ENCODE measurements around the gene PEMT. TPM values are rescaled to one million over a fixed set of nuclear protein-coding genes. Genes with fewer than 3 reads are reported as not detected.

PEMT gene
- total RNA-seq, 1 experiment from 2014 or later, result 53.1 TPM

GRCh38 chr17:17469996-17470395 lies 121.5 kb downstream of the PEMT start (continued):
- TF ChIP-seq E2F4 (CRISPR knock-in tag; IDR thresholded peaks at IDR 0.05; ENCODE audit: borderline replicate concordance, low read depth) (no peak), USF1 (CRISPR knock-in tag; IDR thresholded peaks at IDR 0.05) (no peak)
- TF ChIP-seq, protein P1, sequence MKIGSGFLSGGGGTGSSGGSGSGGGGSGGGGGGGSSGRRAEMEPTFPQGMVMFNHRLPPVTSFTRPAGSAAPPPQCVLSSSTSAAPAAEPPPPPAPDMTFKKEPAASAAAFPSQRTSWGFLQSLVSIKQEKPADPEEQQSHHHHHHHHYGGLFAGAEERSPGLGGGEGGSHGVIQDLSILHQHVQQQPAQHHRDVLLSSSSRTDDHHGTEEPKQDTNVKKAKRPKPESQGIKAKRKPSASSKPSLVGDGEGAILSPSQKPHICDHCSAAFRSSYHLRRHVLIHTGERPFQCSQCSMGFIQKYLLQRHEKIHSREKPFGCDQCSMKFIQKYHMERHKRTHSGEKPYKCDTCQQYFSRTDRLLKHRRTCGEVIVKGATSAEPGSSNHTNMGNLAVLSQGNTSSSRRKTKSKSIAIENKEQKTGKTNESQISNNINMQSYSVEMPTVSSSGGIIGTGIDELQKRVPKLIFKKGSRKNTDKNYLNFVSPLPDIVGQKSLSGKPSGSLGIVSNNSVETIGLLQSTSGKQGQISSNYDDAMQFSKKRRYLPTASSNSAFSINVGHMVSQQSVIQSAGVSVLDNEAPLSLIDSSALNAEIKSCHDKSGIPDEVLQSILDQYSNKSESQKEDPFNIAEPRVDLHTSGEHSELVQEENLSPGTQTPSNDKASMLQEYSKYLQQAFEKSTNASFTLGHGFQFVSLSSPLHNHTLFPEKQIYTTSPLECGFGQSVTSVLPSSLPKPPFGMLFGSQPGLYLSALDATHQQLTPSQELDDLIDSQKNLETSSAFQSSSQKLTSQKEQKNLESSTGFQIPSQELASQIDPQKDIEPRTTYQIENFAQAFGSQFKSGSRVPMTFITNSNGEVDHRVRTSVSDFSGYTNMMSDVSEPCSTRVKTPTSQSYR (CRISPR knock-in tag; IDR thresholded peaks at IDR 0.05), result no peak
- TF ChIP-seq, protein P2, sequence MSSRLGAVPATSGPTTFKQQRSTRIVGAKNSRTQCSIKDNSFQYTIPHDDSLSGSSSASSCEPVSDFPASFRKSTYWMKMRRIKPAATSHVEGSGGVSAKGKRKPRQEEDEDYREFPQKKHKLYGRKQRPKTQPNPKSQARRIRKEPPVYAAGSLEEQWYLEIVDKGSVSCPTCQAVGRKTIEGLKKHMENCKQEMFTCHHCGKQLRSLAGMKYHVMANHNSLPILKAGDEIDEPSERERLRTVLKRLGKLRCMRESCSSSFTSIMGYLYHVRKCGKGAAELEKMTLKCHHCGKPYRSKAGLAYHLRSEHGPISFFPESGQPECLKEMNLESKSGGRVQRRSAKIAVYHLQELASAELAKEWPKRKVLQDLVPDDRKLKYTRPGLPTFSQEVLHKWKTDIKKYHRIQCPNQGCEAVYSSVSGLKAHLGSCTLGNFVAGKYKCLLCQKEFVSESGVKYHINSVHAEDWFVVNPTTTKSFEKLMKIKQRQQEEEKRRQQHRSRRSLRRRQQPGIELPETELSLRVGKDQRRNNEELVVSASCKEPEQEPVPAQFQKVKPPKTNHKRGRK (CRISPR knock-in tag; IDR thresholded peaks at IDR 0.05; ENCODE audit: borderline replicate concordance), result no peak

GRCh38 chr17:17469358-17469757 lies 122.2 kb downstream of the PEMT start:
- peaks cover 13% of the 10 kb centered on the region for H3K27me3 Mint-ChIP-seq (ENCODE audit: low read depth)
- POLR2A ChIA-PET, result no interaction called here
- DNase-seq (ENCODE audit: low spot score), result no peak

GRCh38 chr17:17468217-17469010 lies 123.1 kb downstream of the PEMT start:
- Mint-ChIP-seq H3K27ac (no peak overlapping the region), H3K4me3 (no peak overlapping the region), H3K4me1 (no peaks in the 10 kb centered on the region), H3K27me3 (ENCODE audit: low read depth) (peaks cover 8% of the 10 kb centered on the region), H3K9me3 (no peaks in the 10 kb centered on the region), H3K36me3 (no peaks in the 10 kb centered on the region)
- POLR2A ChIA-PET, result no interaction called here
- CTCF ChIA-PET, result interaction anchor here (1.0 kb wide), 1 partner anchor 29 kb away, joined by 5 read pairs; no protein-coding TSS in a partner anchor
- DNase-seq (ENCODE audit: low spot score) (no peak), ATAC-seq (no peak)
- TF ChIP-seq ZSCAN18 (CRISPR knock-in tag; IDR thresholded peaks at IDR 0.05) (no peak), OVOL2 (CRISPR knock-in tag; IDR thresholded peaks at IDR 0.05; ENCODE audit: borderline replicate concordance) (no peak), TEAD4 (CRISPR knock-in tag; IDR thresholded peaks at IDR 0.05) (no peak), TP53 (CRISPR knock-in tag; IDR thresholded peaks at IDR 0.05) (no peak)
- TF ChIP-seq, protein P3, sequence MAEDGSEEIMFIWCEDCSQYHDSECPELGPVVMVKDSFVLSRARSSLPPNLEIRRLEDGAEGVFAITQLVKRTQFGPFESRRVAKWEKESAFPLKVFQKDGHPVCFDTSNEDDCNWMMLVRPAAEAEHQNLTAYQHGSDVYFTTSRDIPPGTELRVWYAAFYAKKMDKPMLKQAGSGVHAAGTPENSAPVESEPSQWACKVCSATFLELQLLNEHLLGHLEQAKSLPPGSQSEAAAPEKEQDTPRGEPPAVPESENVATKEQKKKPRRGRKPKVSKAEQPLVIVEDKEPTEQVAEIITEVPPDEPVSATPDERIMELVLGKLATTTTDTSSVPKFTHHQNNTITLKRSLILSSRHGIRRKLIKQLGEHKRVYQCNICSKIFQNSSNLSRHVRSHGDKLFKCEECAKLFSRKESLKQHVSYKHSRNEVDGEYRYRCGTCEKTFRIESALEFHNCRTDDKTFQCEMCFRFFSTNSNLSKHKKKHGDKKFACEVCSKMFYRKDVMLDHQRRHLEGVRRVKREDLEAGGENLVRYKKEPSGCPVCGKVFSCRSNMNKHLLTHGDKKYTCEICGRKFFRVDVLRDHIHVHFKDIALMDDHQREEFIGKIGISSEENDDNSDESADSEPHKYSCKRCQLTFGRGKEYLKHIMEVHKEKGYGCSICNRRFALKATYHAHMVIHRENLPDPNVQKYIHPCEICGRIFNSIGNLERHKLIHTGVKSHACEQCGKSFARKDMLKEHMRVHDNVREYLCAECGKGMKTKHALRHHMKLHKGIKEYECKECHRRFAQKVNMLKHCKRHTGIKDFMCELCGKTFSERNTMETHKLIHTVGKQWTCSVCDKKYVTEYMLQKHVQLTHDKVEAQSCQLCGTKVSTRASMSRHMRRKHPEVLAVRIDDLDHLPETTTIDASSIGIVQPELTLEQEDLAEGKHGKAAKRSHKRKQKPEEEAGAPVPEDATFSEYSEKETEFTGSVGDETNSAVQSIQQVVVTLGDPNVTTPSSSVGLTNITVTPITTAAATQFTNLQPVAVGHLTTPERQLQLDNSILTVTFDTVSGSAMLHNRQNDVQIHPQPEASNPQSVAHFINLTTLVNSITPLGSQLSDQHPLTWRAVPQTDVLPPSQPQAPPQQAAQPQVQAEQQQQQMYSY (CRISPR knock-in tag; IDR thresholded peaks at IDR 0.05), result no peak
- TF ChIP-seq, protein P2 (CRISPR knock-in tag; IDR thresholded peaks at IDR 0.05; ENCODE audit: borderline replicate concordance), result no peak
- TF ChIP-seq, protein P4, sequence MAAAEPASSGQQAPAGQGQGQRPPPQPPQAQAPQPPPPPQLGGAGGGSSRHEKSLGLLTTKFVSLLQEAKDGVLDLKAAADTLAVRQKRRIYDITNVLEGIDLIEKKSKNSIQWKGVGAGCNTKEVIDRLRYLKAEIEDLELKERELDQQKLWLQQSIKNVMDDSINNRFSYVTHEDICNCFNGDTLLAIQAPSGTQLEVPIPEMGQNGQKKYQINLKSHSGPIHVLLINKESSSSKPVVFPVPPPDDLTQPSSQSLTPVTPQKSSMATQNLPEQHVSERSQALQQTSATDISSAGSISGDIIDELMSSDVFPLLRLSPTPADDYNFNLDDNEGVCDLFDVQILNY (CRISPR knock-in tag; IDR thresholded peaks at IDR 0.05), result no peak

More at GRCh38 chr17:17469358-17469757, 122.2 kb downstream of the PEMT start:
- no peak overlapping the region for H3K4me3 Mint-ChIP-seq
- no peaks in the 10 kb centered on the region for H3K9me3 Mint-ChIP-seq
- CTCF ChIA-PET, result no interaction called here
- no peak for TF ChIP-seq ELF4 (CRISPR knock-in tag; IDR thresholded peaks at IDR 0.05; ENCODE audit: low read depth)
- TF ChIP-seq KAT7 (CRISPR knock-in tag; IDR thresholded peaks at IDR 0.05; ENCODE audit: borderline replicate concordance), result no peak
- TF ChIP-seq CBFB (CRISPR knock-in tag; IDR thresholded peaks at IDR 0.05; ENCODE audit: low read depth), result no peak
- TF ChIP-seq CDX4 (CRISPR knock-in tag; IDR thresholded peaks at IDR 0.05; ENCODE audit: borderline replicate concordance), result no peak
- TF ChIP-seq CREB1 (CRISPR knock-in tag; IDR thresholded peaks at IDR 0.05), result no peak
- no peak for TF ChIP-seq MXD4 (CRISPR knock-in tag; IDR thresholded peaks at IDR 0.05; ENCODE audit: borderline replicate concordance)
- TF ChIP-seq JUN (CRISPR knock-in tag; IDR thresholded peaks at IDR 0.05), result no peak
- TF ChIP-seq ZBTB21 (CRISPR knock-in tag; IDR thresholded peaks at IDR 0.05; ENCODE audit: borderline replicate concordance), result no peak
- TF ChIP-seq MYBL2 (CRISPR knock-in tag; IDR thresholded peaks at IDR 0.05), result no peak
- no peak for TF ChIP-seq GABPB1 (CRISPR knock-in tag; IDR thresholded peaks at IDR 0.05)
- TF ChIP-seq ZNF263 (CRISPR knock-in tag; IDR thresholded peaks at IDR 0.05; ENCODE audit: low read depth), result no peak
- no peak overlapping the region for H3K27ac Mint-ChIP-seq
- H3K4me1 Mint-ChIP-seq, result no peaks in the 10 kb centered on the region
- ATAC-seq, result no peak
- H3K36me3 Mint-ChIP-seq, result no peaks in the 10 kb centered on the region

Data from WTC11 (cell line).